DMS 273 (cell line): ENCODE data around the gene GPRC5A.

Experiments used
- DNase-seq: peaks from one replicate; lab custom pipeline; 2025; ENCODE audit not compliant: unreplicated experiment; lab: John Stamatoyannopoulos, UW

GPRC5A gene

GRCh38 chr12:12908711-12909110 is 17.3 kb downstream of the GPRC5A start:
- no peak for DNase-seq

GRCh38 chr12:12909228-12909994 is 18.0 kb downstream of the GPRC5A start:
- DNase-seq = no peak

GRCh38 chr12:12909995-12910420 is 18.6 kb downstream of the GPRC5A start:
- no peak for DNase-seq

- no peak for DNase-seq
Observed at GRCh38 chr12:12912711-12913110, 21.3 kb downstream of the GPRC5A start.

- peak; percentile 6 for DNase-seq
Observed at GRCh38 chr12:12915656-12916055, 24.3 kb downstream of the GPRC5A start.

GRCh38 chr12:12916135-12916944 is 25.0 kb downstream of the GPRC5A start:
- peak; percentile 86 for DNase-seq

- DNase-seq = no peak
Observed at GRCh38 chr12:12917517-12917916, 26.2 kb downstream of the GPRC5A start.

GRCh38 chr12:12918781-12919389 is 27.5 kb downstream of the GPRC5A start:
- no peak for DNase-seq

- DNase-seq = no peak
Observed at GRCh38 chr12:12919666-12920435, 28.5 kb downstream of the GPRC5A start.

GRCh38 chr12:12922191-12922616 is 30.8 kb downstream of the GPRC5A start:
- DNase-seq = no peak

GRCh38 chr12:12922978-12923377 is 31.6 kb downstream of the GPRC5A start:
- DNase-seq = no peak

- no peak for DNase-seq
Observed at GRCh38 chr12:12924169-12924568, 32.8 kb downstream of the GPRC5A start.

GRCh38 chr12:12925388-12925787 is 34.0 kb downstream of the GPRC5A start:
- DNase-seq = no peak

GRCh38 chr12:12926571-12927071 is 35.3 kb downstream of the GPRC5A start:
- DNase-seq = no peak

GRCh38 chr12:12927211-12928079 is 36.1 kb downstream of the GPRC5A start:
- DNase-seq = peak; percentile 88

- DNase-seq = no peak
Observed at GRCh38 chr12:12929696-12930095, 38.3 kb downstream of the GPRC5A start.

- no peak for DNase-seq
Observed at GRCh38 chr12:12930633-12931219, 39.4 kb downstream of the GPRC5A start.

GRCh38 chr12:12933742-12934141 is 42.4 kb downstream of the GPRC5A start:
- DNase-seq = no peak

GRCh38 chr12:12934556-12934955 is 43.2 kb downstream of the GPRC5A start:
- DNase-seq = no peak
